ENCODE measurements around the gene LIN37. TPM values are rescaled to one million over a fixed set of nuclear protein-coding genes. Genes with fewer than 3 reads are reported as not detected.
A peak's percentile ranks its signal among the peaks of the same experiment; 100 is the strongest.

LIN37 gene
- total and polyA plus RNA-seq, 2 of the 13 experiments (the other 11 are each of a cell fraction or from before 2014, with no cell fraction given), result 6.3 to 8.7 TPM

DNA sequence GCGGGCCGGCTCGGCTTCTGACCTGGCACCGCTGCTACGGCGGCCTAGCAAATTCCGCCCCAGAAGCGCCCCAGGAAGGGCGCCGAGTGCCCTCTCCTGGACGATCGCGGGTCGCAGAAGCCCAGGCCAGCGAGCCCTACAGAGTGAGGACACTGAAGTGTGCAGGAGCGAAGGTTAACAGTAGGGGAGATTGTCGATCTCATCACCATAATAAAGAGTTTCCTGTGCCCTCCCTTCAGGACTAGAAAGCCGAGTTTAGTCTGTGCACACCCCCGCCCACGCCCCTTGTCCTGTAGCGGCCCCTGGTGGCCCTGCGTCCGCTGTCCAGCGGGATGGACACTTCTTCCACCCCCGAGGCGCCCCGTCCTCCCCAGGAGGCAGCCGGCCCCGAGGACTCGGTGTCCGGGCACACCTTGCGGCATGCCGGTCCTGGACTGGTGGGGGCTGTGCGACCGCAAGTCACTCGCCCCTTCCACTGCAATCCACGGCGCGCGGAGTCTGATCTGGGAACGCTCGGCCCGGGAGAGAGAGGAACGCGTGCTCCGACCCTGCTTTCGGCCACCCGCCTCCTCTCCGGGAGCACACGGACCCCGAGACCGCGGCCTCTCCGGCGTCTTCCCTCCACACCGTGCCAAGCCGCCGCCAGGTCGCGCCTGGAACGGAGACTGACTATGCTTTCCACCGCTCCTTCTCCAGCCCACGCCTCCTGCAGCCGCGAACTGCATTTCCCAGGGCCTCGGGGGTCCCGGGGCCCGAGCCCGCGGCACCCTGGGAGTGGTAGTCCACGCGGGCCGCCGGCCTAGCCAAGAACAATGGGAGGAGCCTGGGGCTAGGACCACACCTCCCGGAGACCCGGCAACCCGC lies 31.3 kb upstream of the LIN37 start (continued):
- TF ChIP-seq, protein P1, sequence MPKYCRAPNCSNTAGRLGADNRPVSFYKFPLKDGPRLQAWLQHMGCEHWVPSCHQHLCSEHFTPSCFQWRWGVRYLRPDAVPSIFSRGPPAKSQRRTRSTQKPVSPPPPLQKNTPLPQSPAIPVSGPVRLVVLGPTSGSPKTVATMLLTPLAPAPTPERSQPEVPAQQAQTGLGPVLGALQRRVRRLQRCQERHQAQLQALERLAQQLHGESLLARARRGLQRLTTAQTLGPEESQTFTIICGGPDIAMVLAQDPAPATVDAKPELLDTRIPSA (CRISPR knock-in tag; IDR thresholded peaks at IDR 0.05; ENCODE audit: borderline replicate concordance), result 0 out of 2 replicates have a peak, but pooled peaks have one; percentile 22
- no peak for TF ChIP-seq ZNF253 (CRISPR knock-in tag; IDR thresholded peaks at IDR 0.05; ENCODE audit: borderline replicate concordance)
- no peak for TF ChIP-seq REXO4 (CRISPR knock-in tag; IDR thresholded peaks at IDR 0.05; ENCODE audit: borderline replicate concordance)
- no peak for TF ChIP-seq ZNF468 (CRISPR knock-in tag; IDR thresholded peaks at IDR 0.05)
- TF ChIP-seq YEATS2 (CRISPR knock-in tag; IDR thresholded peaks at IDR 0.05; ENCODE audit: borderline replicate concordance), result peak; percentile 44; the same call in 1 of the 2 replicates
- TF ChIP-seq ZZZ3 (CRISPR knock-in tag; IDR thresholded peaks at IDR 0.05; ENCODE audit: borderline replicate concordance), result no peak
- no peak; the same call in 1 of the 2 replicates for TF ChIP-seq ZNF451 (CRISPR knock-in tag; IDR thresholded peaks at IDR 0.05)
- no peak for TF ChIP-seq RFX1 (IDR thresholded peaks at IDR 0.05)
- TF ChIP-seq RFXANK (CRISPR knock-in tag; IDR thresholded peaks at IDR 0.05), result no peak
- TF ChIP-seq, protein P2, sequence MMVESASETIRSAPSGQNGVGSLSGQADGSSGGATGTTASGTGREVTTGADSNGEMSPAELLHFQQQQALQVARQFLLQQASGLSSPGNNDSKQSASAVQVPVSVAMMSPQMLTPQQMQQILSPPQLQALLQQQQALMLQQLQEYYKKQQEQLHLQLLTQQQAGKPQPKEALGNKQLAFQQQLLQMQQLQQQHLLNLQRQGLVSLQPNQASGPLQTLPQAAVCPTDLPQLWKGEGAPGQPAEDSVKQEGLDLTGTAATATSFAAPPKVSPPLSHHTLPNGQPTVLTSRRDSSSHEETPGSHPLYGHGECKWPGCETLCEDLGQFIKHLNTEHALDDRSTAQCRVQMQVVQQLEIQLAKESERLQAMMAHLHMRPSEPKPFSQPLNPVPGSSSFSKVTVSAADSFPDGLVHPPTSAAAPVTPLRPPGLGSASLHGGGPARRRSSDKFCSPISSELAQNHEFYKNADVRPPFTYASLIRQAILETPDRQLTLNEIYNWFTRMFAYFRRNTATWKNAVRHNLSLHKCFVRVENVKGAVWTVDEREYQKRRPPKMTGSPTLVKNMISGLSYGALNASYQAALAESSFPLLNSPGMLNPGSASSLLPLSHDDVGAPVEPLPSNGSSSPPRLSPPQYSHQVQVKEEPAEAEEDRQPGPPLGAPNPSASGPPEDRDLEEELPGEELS (CRISPR knock-in tag; IDR thresholded peaks at IDR 0.05), result no peak; the same call in 1 of the 2 replicates
- no peak; the same call in 1 of the 2 replicates for TF ChIP-seq ARNTL (CRISPR knock-in tag; IDR thresholded peaks at IDR 0.05)
- peak; percentile 68; the same call in 1 of the 2 replicates for TF ChIP-seq ZNF839 (CRISPR knock-in tag; IDR thresholded peaks at IDR 0.05; ENCODE audit: borderline replicate concordance)
- peak; percentile 18; the same call in 1 of the 2 replicates for TF ChIP-seq ZNF333 (CRISPR knock-in tag; IDR thresholded peaks at IDR 0.05; ENCODE audit: borderline replicate concordance)
- TF ChIP-seq ZNF180 (CRISPR knock-in tag; IDR thresholded peaks at IDR 0.05; ENCODE audit: borderline replicate concordance, low read depth), result peak; percentile 24; the same call in 1 of the 2 replicates
- 0 out of 2 replicates have a peak, but pooled peaks have one; percentile 28 for TF ChIP-seq HOXA5 (CRISPR knock-in tag; IDR thresholded peaks at IDR 0.05)
- TF ChIP-seq HOXD1 (CRISPR knock-in tag; IDR thresholded peaks at IDR 0.05), result peak; percentile 56
- TF ChIP-seq ZNF780A (CRISPR knock-in tag; IDR thresholded peaks at IDR 0.05), result no peak
- TF ChIP-seq ZNF782 (CRISPR knock-in tag; IDR thresholded peaks at IDR 0.05; ENCODE audit: borderline replicate concordance), result 0 out of 2 replicates have a peak, but pooled peaks have one; percentile 35
- TF ChIP-seq TP53 (CRISPR knock-in tag; conservative IDR thresholded peaks at IDR 0.05), result no peak
- no peak for TF ChIP-seq TAF15 (IDR thresholded peaks at IDR 0.05; ENCODE audit: low read depth, low read length, poor library complexity, severe bottlenecking)
- TF ChIP-seq, protein P3, sequence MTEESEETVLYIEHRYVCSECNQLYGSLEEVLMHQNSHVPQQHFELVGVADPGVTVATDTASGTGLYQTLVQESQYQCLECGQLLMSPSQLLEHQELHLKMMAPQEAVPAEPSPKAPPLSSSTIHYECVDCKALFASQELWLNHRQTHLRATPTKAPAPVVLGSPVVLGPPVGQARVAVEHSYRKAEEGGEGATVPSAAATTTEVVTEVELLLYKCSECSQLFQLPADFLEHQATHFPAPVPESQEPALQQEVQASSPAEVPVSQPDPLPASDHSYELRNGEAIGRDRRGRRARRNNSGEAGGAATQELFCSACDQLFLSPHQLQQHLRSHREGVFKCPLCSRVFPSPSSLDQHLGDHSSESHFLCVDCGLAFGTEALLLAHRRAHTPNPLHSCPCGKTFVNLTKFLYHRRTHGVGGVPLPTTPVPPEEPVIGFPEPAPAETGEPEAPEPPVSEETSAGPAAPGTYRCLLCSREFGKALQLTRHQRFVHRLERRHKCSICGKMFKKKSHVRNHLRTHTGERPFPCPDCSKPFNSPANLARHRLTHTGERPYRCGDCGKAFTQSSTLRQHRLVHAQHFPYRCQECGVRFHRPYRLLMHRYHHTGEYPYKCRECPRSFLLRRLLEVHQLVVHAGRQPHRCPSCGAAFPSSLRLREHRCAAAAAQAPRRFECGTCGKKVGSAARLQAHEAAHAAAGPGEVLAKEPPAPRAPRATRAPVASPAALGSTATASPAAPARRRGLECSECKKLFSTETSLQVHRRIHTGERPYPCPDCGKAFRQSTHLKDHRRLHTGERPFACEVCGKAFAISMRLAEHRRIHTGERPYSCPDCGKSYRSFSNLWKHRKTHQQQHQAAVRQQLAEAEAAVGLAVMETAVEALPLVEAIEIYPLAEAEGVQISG (CRISPR knock-in tag; IDR thresholded peaks at IDR 0.05), result peak; percentile 93
